ENCODE measurements around the gene LIN28B.

DNA sequence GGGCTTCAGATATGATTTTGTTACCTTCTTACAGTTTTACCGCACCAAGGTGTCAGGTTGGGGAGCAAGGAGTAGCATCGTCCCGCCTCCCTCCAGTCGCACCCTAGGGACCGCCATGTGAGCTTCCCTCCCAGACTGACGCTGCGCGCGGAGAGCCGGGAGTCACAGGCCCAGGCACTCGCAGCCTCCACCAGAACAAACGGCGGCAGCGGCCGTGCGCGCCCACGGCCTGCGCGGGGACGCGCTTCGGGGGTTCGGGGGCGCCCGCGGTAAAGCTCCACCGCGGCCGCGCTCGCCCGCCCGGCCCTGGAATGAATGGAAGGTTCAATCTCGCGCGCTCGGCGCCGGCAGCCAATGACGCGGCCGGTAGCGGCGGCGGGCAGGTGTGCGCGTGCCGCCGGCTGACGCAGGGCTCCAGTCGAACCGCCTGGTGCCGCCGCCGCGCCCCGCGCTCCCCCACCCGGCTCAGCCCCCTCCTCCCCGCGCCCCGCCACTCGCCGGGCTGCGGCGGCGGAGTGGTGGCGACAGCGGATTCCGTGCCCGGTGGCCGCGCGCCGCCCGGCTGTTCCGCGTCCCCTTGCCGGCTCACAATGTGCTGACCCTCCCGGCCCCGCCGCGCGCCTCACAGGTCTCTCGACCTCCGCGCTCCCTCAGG is 16.5 kb upstream of the LIN28B start:
- TF ChIP-seq, protein P1, sequence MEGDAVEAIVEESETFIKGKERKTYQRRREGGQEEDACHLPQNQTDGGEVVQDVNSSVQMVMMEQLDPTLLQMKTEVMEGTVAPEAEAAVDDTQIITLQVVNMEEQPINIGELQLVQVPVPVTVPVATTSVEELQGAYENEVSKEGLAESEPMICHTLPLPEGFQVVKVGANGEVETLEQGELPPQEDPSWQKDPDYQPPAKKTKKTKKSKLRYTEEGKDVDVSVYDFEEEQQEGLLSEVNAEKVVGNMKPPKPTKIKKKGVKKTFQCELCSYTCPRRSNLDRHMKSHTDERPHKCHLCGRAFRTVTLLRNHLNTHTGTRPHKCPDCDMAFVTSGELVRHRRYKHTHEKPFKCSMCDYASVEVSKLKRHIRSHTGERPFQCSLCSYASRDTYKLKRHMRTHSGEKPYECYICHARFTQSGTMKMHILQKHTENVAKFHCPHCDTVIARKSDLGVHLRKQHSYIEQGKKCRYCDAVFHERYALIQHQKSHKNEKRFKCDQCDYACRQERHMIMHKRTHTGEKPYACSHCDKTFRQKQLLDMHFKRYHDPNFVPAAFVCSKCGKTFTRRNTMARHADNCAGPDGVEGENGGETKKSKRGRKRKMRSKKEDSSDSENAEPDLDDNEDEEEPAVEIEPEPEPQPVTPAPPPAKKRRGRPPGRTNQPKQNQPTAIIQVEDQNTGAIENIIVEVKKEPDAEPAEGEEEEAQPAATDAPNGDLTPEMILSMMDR (IDR thresholded peaks at IDR 0.05), result no peak
- no peak for TF ChIP-seq POLR2A (IDR thresholded peaks at IDR 0.05)
